ENCODE data around the gene WNT7A. TPM values are rescaled to one million over a fixed set of nuclear protein-coding genes. Genes with fewer than 3 reads are reported as not detected.

The WNT7A gene
- total and polyA plus RNA-seq, 2 donors (not counting 3 experiments of a cell fraction or from before 2014, with no cell fraction given): not detected

DNA sequence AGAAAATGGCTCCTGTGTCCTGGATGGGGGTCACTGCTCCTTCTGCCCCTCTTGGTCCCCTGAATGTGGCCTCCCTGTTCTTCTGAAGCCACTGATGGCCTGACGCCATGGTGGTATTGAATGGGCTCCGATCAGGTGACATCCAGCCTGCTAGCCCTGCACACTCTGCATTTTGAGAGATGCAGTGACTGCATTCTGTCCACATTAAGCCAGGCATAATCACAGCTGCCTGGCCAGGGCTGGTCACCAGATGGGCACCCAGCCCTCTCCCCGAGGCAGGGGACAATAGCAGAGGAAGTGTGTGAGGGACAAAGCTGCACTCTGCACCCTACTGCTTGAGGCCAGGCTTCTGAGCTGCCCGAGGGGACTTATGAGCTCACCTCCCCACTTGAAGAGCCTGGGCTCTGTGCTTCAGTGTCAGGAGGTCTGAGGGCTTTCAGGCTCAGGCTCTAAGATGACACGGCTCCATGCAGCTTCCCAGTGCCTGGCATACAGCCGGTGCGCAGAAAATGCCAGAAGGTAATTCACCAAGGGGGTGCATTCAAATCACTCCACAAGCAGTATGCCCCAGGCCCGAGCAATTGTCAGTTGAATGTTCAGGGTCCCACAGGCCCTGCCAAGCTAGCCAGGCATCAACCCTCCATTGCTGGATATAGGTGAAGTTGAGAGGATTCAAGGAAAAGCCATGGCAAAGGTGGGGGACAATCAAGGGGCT, 56.8 kb downstream of the WNT7A start:
- H3K79me2 ChIP-seq (ENCODE audit: control insufficient read depth, insufficient read depth, low read length): no peaks in the 10 kb centered on the region
- no peak overlapping the region for H3K4me3 ChIP-seq (replicated peaks in 1 of 3; ENCODE audit: insufficient read depth in 1 of 3, low read depth in 1 of 3, low read length in 3 of 3)
- intact Hi-C loops (cut with micrococcal nuclease) (no loop called here), dilution Hi-C loops (cut with MboI; ENCODE audit: extremely low pct_ligation_motif_present, low sequenced_read_pairs) (no loop called here)
- TF ChIP-seq POLR2AphosphoS5 (IDR thresholded peaks at IDR 0.05; ENCODE audit: insufficient read depth, low read depth, low read length) (no peak), GATA2 (IDR thresholded peaks at IDR 0.05; ENCODE audit: insufficient read depth, insufficient read length, low read depth, low read length) (no peak), JUN (IDR thresholded peaks at IDR 0.05; ENCODE audit: borderline replicate concordance, insufficient read depth, insufficient read length, low read depth) (no peak), MYC (IDR thresholded peaks at IDR 0.05; ENCODE audit: low read depth, low read length) (no peak), POLR2A (IDR thresholded peaks at IDR 0.05; ENCODE audit: low read depth, low read length) (no peak), EZH2 (IDR thresholded peaks at IDR 0.05; ENCODE audit: borderline replicate concordance, low read depth, low read length, severe bottlenecking) (no peak), MAX (IDR thresholded peaks at IDR 0.05; ENCODE audit: insufficient read depth, insufficient read length) (no peak), FOS (IDR thresholded peaks at IDR 0.05; ENCODE audit: borderline replicate concordance, insufficient read depth, low read length) (no peak)
- TF ChIP-seq, protein P1, sequence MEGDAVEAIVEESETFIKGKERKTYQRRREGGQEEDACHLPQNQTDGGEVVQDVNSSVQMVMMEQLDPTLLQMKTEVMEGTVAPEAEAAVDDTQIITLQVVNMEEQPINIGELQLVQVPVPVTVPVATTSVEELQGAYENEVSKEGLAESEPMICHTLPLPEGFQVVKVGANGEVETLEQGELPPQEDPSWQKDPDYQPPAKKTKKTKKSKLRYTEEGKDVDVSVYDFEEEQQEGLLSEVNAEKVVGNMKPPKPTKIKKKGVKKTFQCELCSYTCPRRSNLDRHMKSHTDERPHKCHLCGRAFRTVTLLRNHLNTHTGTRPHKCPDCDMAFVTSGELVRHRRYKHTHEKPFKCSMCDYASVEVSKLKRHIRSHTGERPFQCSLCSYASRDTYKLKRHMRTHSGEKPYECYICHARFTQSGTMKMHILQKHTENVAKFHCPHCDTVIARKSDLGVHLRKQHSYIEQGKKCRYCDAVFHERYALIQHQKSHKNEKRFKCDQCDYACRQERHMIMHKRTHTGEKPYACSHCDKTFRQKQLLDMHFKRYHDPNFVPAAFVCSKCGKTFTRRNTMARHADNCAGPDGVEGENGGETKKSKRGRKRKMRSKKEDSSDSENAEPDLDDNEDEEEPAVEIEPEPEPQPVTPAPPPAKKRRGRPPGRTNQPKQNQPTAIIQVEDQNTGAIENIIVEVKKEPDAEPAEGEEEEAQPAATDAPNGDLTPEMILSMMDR (IDR thresholded peaks at IDR 0.05; ENCODE audit: extremely low read depth in 1 of 2, insufficient read depth in 1 of 2, low read depth in 1 of 2, low read length in 2 of 2): no peak
- H3K27me3 ChIP-seq (ENCODE audit: control insufficient read depth in 2 of 2, insufficient read depth in 2 of 2, low read length in 2 of 2): no peaks in the 10 kb centered on the region
- no peaks in the 10 kb centered on the region for H4K20me1 ChIP-seq (replicated peaks; ENCODE audit: control insufficient read depth, extremely low read depth, insufficient read depth, low read length)
- no peak for FAIRE-seq
- H3K9me3 ChIP-seq (replicated peaks; ENCODE audit: control insufficient read depth, insufficient read depth, low read length): no peaks in the 10 kb centered on the region
- no peak overlapping the region for H3K27ac ChIP-seq (ENCODE audit: insufficient read depth, low read depth, low read length)
- H3K36me3 ChIP-seq (ENCODE audit: control insufficient read depth in 2 of 2, extremely low read depth in 1 of 2, insufficient read depth in 2 of 2, low read length in 2 of 2): no peaks in the 10 kb centered on the region
- no peaks in the 10 kb centered on the region for H3K4me1 ChIP-seq (ENCODE audit: control insufficient read depth, extremely low read depth, insufficient read depth, low read length)
- CTCF ChIA-PET: no interaction called here
- H3K4me2 ChIP-seq (ENCODE audit: insufficient read depth, low read length): no peak overlapping the region
- DNase-seq (ENCODE audit: low read depth, low spot score): no peak
- no TSS peak for BruUV-seq (replicated peaks)
- H2AFZ ChIP-seq (ENCODE audit: low read depth, low read length): no peak overlapping the region
- H3K9ac ChIP-seq (replicated peaks; ENCODE audit: extremely low read depth, insufficient read depth, low read length): no peak overlapping the region
- POLR2A ChIA-PET: no interaction called here
- H3K9me1 ChIP-seq (replicated peaks; ENCODE audit: control insufficient read depth, extremely low read depth, insufficient read depth, low read length): no peaks in the 10 kb centered on the region
